ENCODE measurements around the gene POLN. TPM values are rescaled to one million over a fixed set of nuclear protein-coding genes. Genes with fewer than 3 reads are reported as not detected.

Gene POLN
- total RNA-seq, 1 experiment from 2014 or later, result 2.4 TPM

DNA sequence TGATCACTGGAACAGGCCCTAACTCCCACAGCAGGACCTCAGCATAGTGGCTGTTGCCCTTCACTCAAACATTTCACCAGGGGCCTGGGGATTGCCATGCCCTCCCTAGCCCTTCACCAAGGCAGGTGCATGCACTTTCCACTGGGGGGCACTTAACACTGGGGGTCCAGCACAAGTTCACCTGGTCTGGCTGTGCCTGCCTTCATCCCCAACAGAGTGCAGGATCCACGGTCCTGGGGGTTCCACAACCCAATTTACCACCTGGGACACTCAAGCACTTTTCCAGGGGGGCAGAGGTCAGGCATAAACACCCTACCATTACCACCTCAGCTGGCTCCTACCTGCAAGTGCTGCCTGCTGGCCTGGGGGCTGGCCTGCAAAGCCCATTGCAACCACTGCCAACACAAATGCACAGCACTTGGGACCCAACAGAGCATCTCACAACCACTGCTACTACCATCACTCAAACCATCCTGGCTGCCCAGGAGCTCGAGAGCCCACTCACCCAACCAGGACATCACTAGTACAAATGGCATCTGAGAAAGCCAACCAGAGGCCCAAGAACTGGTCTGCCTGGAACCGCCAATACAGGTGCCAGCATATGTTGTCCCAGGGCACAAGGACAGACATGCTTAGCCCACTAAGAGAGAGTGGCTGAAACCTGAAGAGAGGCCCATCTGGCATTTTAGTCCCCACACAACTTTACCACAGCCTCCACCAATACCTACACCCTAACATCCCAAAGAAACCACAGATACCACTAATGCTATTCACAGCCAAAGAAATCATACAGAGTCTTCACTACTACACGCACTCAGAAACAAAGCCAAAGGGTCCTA, 139.7 kb downstream of the POLN start:
- DNase-seq, result no peak
- Histone ChIP-seq H3K4me3 (ENCODE audit: insufficient read depth, low read depth, low read length) (no peak overlapping the region), H3K27me3 (ENCODE audit: control insufficient read depth, insufficient read depth, low read length) (no peaks in the 10 kb centered on the region), H3K36me3 (replicated peaks; ENCODE audit: control insufficient read depth, insufficient read depth, low read length) (no peaks in the 10 kb centered on the region)

DNA sequence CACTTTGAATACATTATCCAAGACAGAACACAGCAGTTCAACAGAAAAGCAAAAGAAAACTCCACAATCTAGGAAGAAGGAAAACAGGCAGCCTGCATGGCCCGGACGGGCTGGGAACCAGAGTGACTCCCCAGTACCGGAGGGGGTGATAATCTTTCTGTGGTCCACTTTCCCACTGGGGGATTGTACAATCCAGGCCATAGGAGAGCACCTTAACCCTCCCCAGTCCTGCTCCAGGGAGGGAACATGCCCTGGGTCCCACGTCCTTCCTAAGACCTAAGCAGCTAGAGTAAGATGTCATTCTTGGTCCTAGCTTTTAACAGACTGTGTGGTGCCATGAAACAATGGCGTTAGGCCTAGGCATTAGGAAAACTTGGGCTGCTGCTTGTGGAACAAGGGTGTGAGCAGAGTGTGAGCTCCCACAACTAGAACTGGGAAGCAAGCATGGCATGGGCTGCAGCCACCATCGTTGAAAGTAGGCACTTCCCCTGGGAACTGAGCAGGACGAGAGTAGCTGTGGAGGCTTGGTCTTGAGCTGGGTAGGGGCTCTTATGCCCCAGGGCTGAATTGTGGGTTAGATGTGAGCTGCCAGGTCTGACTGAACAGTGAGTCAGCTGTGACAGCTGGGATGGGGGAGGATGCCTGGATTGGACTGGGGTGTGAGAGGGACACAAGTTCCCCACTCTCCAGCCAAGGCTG, 140.4 kb downstream of the POLN start:
- DNase-seq, result no peak
- no peak overlapping the region for H3K4me3 ChIP-seq (ENCODE audit: insufficient read depth, low read depth, low read length)
- no peaks in the 10 kb centered on the region for H3K27me3 ChIP-seq (ENCODE audit: control insufficient read depth, insufficient read depth, low read length)
- no peaks in the 10 kb centered on the region for H3K36me3 ChIP-seq (replicated peaks; ENCODE audit: control insufficient read depth, insufficient read depth, low read length)

DNA sequence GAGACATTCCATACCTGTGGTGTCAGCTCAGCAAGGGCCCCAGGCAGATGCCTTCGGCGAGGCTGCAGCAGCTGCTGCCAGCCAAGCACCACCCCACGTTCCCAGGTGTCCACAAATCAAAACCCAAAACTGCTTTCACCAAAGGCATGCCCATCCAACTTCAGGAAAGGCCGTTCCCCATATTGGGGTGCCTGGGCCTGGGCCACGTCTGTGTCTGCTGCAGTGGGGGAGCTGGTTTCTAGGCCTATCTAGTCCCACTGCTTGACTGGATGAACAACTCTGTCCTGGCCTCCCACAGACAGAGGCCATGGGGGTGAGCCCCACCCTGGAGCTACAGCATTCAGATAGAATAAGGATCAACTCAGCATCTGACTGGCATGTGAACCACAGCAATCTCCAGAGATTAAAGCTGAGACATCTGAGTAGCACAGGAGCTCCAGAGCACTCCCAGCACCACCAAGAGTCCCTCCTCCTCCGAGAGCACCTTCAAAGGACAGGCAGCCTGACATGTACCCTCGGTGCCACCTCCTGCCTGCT, 145.8 kb downstream of the POLN start:
- Histone ChIP-seq H3K36me3 (replicated peaks; ENCODE audit: control insufficient read depth, insufficient read depth, low read length) (no peaks in the 10 kb centered on the region), H3K4me3 (ENCODE audit: insufficient read depth, low read depth, low read length) (no peak overlapping the region), H3K27me3 (ENCODE audit: control insufficient read depth, insufficient read depth, low read length) (no peaks in the 10 kb centered on the region)
- DNase-seq, result no peak

DNA sequence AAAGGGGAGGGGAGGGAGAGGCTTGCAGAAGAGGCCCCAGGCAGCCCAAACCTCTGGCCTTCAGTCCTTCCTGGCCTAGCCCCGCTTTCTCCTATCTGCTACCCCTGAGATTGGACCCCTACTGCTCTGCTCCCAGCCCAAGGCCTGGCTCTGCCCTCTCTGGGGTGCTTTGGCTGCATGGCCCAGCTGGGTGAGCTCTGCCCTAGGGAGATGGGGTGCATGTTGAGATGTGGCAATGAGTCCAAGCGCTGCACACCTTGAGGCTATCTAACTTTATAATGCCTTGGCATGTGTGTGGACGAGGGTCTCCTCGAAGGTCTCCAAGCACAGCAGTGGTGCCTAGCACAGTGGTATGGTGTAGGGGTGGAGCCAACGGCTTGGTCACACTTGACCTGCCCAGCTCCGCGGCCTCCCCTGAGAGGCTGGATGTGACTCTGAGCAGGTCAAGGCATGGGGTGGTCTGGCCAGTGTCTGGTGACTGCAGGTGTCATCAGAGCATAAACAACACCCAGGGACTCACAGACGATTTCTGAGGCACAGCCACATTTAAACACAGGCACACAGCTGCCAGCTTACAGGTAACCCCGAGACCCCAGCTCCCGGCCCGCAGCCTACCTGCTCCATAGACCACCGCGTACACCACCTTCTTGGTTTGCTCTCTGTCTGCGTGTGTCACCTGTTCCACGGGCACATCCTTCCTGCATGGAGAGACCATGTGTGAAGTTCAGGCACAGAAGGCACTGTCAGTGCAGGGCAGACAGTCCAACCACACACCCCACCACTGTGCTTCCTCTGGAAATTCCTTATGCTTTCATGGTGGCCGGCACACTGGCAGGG, 146.5 kb downstream of the POLN start:
- no peaks in the 10 kb centered on the region for H3K27me3 ChIP-seq (ENCODE audit: control insufficient read depth, insufficient read depth, low read length)
- peak; percentile 28 for DNase-seq
- H3K4me3 ChIP-seq (ENCODE audit: insufficient read depth, low read depth, low read length), result no peak overlapping the region
- no peaks in the 10 kb centered on the region for H3K36me3 ChIP-seq (replicated peaks; ENCODE audit: control insufficient read depth, insufficient read depth, low read length)

DNA sequence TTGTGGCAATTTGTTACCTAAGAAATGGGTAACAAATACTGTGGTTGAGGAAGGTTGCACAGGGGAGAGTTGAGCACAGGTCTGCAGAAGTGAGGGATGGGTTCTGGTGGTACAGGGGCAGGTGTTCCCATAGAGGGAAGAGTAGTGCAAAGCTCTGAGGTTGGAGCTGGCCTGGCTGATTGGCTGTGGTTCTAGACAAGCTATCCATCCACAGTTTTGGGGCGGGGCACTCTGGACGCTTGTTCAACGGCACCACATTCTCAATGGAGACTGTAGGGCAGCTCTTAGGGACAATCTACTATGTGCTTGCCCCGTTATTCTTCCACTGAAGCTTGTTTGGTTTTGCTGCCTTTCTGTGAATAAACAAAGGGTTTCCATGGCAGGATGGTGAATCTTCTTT, 147.4 kb downstream of the POLN start:
- no peaks in the 10 kb centered on the region for H3K27me3 ChIP-seq (ENCODE audit: control insufficient read depth, insufficient read depth, low read length)
- H3K4me3 ChIP-seq (ENCODE audit: insufficient read depth, low read depth, low read length), result no peak overlapping the region
- H3K36me3 ChIP-seq (replicated peaks; ENCODE audit: control insufficient read depth, insufficient read depth, low read length), result no peaks in the 10 kb centered on the region
- DNase-seq, result no peak

DNA sequence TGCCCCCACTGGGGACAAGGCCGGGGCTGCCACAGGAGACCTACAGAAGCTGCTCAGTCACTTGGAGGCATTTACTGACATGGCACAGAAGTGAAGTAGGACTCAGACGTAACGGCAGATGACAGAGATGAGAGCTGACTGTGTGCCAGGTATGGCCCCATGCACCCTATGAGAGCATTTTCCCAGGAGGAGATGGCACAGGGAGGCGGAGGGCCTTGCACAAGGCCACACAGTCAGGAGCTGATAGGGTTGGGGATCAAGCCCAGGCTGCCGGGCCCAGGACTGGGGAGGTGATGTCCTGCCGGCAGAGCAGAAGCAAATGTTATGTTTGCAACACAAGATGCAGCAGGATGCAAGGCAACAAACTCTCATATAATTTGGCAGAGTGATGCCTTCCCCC, 148.7 kb downstream of the POLN start:
- no peak for DNase-seq
- no peak overlapping the region for H3K4me3 ChIP-seq (ENCODE audit: insufficient read depth, low read depth, low read length)
- H3K27me3 ChIP-seq (ENCODE audit: control insufficient read depth, insufficient read depth, low read length), result no peaks in the 10 kb centered on the region
- H3K36me3 ChIP-seq (replicated peaks; ENCODE audit: control insufficient read depth, insufficient read depth, low read length), result no peaks in the 10 kb centered on the region

DNA sequence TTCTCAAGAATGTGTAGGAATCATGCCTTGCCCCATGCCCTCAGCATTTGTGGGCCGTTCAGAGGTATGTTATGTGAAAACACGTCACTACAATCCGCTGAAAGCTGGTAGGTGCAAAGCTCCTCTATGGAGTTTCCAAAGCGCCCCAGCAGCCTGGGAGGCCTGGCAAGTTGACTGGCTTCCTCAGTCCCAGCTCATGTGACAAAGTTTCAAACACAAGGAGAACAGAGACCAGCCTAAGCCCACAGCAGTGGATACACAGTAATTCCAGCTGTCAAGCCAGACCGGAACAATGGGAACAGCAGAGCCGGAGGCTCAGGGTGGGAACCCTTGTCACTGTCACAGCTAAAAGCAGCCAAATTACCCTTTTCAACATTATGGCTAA, 149.3 kb downstream of the POLN start:
- no peak for DNase-seq
- Histone ChIP-seq H3K27me3 (ENCODE audit: control insufficient read depth, insufficient read depth, low read length) (no peaks in the 10 kb centered on the region), H3K4me3 (ENCODE audit: insufficient read depth, low read depth, low read length) (no peak overlapping the region), H3K36me3 (replicated peaks; ENCODE audit: control insufficient read depth, insufficient read depth, low read length) (no peaks in the 10 kb centered on the region)

DNA sequence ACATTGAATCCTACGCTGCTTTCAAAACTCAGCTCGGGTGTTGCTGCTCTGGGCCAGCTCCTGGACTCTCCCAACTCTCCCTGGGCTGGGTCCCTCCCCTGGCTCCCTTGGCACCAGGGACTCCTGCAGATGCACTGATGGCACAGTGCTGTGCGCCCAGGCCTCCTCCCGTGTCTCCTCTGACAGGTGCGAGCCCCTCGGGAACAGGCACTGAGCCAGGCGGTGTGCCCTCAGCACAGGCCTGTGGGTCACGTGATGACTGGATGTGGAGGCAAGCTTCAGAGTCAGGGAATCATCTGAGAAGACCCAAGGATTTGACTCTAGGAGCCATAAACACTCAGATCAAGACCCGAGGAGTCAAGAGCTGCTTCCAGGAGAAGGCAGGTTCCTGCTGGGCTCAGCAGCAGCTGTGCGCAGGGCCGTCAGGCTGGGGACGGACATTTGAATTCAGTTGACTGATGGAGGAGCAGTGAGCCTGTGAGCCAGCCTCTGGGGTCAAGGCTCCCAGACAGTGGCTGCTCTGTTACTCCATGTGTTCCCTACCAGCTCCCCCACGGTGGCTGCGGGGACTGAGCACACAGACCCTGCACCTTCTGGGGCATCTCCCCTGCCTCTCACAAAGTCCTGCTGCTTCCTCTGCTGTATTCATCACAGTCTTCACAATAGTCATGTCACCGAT, 149.8 kb downstream of the POLN start:
- no peaks in the 10 kb centered on the region for H3K36me3 ChIP-seq (replicated peaks; ENCODE audit: control insufficient read depth, insufficient read depth, low read length)
- no peak overlapping the region for H3K4me3 ChIP-seq (ENCODE audit: insufficient read depth, low read depth, low read length)
- DNase-seq, result peak; percentile 27
- no peaks in the 10 kb centered on the region for H3K27me3 ChIP-seq (ENCODE audit: control insufficient read depth, insufficient read depth, low read length)

DNA sequence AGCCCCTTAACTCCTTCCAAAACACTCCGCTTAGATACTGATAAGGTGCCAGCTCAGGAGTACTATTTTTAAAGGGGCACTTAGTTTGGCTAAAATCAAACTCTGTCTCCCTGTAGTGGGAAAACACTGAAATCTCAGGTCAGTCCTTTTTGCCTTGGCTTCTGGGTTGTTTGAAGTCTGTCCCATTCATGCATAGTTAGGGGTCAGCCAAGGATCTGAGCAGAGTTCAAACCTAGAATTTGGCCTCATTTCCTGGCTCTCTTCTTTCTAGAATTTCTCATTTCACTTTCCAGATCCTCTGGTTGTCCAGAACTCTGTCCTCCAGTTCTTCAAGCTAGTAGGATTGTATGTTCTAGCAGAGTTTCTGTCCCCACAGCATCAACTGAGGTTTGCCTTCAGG, 151.3 kb downstream of the POLN start:
- H3K36me3 ChIP-seq (replicated peaks; ENCODE audit: control insufficient read depth, insufficient read depth, low read length), result no peaks in the 10 kb centered on the region
- no peaks in the 10 kb centered on the region for H3K27me3 ChIP-seq (ENCODE audit: control insufficient read depth, insufficient read depth, low read length)
- no peak for DNase-seq
- no peak overlapping the region for H3K4me3 ChIP-seq (ENCODE audit: insufficient read depth, low read depth, low read length)

DNA sequence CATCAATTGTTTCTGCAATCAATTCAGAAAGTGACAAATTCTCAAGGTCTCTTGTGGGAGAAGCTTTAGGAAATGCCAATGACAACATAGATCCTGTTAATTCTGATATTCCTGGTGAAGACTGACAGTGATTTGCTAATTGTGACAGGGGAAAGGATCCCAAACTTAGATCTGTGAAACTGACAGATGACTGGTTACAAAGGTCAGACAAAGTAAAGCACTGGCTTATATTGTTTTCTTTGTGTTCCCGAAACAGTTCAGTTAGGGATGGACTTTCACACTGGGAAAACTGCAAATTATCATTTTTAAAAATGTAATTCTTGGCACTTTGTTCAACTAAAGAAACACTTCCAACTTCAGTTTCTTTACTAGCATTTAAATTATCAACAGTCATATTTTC, 152.7 kb downstream of the POLN start:
- Histone ChIP-seq H3K27me3 (ENCODE audit: control insufficient read depth, insufficient read depth, low read length) (no peaks in the 10 kb centered on the region), H3K4me3 (ENCODE audit: insufficient read depth, low read depth, low read length) (no peak overlapping the region), H3K36me3 (replicated peaks; ENCODE audit: control insufficient read depth, insufficient read depth, low read length) (no peaks in the 10 kb centered on the region)
- no peak for DNase-seq

DNA sequence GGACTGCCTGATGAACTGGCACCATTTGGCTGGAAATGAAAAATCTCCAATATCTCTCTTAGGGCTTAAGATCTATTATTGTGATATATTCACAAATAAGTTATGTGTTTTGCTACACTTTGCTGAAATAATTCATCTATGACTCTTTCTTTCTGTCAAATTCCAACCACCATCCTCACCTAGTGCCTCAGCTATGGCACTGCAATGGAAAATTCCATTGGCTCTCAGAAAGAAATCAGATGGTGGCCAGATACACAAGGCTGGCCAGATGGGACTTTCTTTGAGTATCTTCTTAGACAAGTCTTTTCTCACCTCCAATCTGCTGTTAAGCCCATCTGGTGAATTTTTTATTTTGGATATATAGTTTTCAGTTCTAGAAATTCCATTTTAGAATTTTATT, 154.8 kb downstream of the POLN start:
- peak; percentile 65 for DNase-seq

DNA sequence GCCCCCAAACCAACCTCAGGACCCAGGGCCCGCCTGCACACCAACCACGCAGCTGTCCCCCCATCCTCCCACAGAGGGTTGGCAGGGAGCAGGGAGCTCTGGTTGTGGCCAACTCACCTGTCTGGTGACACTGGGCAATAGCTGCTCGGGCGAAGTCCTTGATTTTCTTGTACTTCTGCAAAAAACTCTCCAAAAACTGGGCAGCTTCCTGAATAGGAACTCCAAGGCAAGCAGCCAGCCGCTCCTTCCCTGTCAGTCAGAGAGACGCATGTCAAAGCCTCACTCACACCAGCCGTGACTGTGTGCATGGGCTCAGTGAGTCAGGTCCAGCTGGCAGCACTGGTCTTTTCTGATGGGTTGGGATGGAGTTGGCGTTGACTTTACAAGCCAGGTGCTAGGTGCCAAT, 156.4 kb downstream of the POLN start:
- no peak overlapping the region for H3K4me3 ChIP-seq (ENCODE audit: insufficient read depth, low read depth, low read length)
- no peaks in the 10 kb centered on the region for H3K36me3 ChIP-seq (replicated peaks; ENCODE audit: control insufficient read depth, insufficient read depth, low read length)
- DNase-seq, result no peak
- no peaks in the 10 kb centered on the region for H3K27me3 ChIP-seq (ENCODE audit: control insufficient read depth, insufficient read depth, low read length)

More for the DNA sequence above, 154.8 kb downstream of the POLN start:
- Histone ChIP-seq H3K4me3 (ENCODE audit: insufficient read depth, low read depth, low read length) (no peak overlapping the region), H3K27me3 (ENCODE audit: control insufficient read depth, insufficient read depth, low read length) (no peaks in the 10 kb centered on the region), H3K36me3 (replicated peaks; ENCODE audit: control insufficient read depth, insufficient read depth, low read length) (no peaks in the 10 kb centered on the region)

DNA sequence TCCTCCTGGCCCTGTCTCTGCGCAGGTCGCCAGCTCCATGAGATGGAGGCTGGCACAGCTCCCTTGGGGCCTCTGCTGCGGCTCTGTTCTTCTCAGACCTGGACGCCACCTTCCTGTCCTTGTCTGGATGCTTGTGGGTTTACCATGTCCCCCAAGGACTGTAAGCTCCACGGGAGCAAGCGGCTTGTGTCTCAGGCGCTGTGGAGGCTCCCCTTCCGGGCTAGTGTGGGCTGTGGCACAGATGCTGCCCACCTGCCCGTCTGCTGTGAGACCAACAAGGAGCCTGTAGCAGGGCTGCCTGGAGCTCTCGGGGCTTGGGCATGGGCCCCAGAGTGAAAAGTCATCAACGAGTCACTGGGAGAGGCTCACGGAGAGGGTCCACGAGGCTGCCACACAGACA, 157.6 kb downstream of the POLN start:
- DNase-seq, result peak; percentile 46
- H3K27me3 ChIP-seq (ENCODE audit: control insufficient read depth, insufficient read depth, low read length), result no peaks in the 10 kb centered on the region
- no peak overlapping the region for H3K4me3 ChIP-seq (ENCODE audit: insufficient read depth, low read depth, low read length)
- H3K36me3 ChIP-seq (replicated peaks; ENCODE audit: control insufficient read depth, insufficient read depth, low read length), result no peaks in the 10 kb centered on the region

DNA sequence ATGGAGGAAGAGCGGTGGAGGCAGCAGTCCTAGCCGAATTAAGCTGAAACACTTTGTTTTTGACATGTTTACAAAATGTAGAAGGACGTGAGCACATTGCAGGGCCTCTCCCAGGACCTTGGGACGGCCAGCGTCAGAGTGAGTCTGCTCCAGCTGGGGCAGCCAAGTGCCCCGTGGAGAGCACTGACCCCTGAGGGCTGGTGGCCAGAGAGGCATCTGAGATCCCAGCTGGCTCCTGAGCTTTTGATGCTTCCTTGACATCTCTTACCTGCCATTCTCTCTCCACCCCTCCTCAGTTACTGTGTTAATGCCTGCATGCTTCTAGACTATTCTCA, 158.1 kb downstream of the POLN start:
- no peaks in the 10 kb centered on the region for H3K36me3 ChIP-seq (replicated peaks; ENCODE audit: control insufficient read depth, insufficient read depth, low read length)
- H3K27me3 ChIP-seq (ENCODE audit: control insufficient read depth, insufficient read depth, low read length), result no peaks in the 10 kb centered on the region
- DNase-seq, result peak; percentile 39
- no peak overlapping the region for H3K4me3 ChIP-seq (ENCODE audit: insufficient read depth, low read depth, low read length)

Data from H7 (cell line).